Measurements from ENCODE around the gene AATK. TPM values are rescaled to one million over a fixed set of nuclear protein-coding genes. Genes with fewer than 3 reads are reported as not detected.

AATK gene
- total RNA-seq, 1 donor from 2014 or later = 0.67 TPM

DNA sequence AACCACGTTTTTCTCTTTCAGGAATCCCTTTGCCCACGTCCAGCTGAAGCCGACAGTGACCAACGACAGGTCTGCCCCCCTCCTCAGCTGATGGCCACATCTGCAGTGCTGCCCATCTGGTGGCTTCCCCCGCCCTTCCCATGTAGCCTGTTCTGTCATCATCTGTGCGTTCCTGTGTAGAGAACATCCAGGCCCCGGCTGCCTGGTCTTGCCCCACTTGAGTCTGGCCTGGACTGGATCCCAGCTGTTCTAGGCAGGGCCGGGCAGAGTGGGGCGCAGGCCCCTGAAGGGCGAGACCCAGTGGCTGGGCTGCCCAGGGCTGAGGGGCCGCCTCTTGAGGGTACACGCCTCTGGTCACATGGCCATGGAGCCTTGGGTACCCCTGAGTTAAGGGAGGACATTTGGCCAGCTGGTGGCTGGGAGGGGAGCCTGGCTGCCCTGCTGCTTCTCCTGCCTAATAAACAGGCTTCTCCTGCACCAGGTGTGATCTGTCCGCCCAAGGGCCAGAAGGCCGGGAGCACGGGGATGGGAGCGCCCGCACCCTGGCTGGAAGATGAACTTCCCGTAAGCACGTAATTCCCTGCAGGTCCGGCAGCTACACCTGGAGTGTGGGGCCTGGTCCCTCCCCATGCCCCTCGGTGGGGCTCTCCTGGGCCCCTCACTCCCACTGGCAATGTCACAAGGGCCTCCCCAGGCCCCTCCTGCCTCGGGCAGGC, 50.1 kb downstream of the AATK start:
- no peak overlapping the region for H3K4me3 Mint-ChIP-seq (ENCODE audit: unreplicated experiment)
- H3K27ac Mint-ChIP-seq (ENCODE audit: unreplicated experiment) = no peak overlapping the region
- H3K4me1 Mint-ChIP-seq (ENCODE audit: low read depth) = peaks cover 9% of the 10 kb centered on the region
- H3K27me3 Mint-ChIP-seq (ENCODE audit: low read depth) = no peaks in the 10 kb centered on the region
- TF ChIP-seq, protein P1, sequence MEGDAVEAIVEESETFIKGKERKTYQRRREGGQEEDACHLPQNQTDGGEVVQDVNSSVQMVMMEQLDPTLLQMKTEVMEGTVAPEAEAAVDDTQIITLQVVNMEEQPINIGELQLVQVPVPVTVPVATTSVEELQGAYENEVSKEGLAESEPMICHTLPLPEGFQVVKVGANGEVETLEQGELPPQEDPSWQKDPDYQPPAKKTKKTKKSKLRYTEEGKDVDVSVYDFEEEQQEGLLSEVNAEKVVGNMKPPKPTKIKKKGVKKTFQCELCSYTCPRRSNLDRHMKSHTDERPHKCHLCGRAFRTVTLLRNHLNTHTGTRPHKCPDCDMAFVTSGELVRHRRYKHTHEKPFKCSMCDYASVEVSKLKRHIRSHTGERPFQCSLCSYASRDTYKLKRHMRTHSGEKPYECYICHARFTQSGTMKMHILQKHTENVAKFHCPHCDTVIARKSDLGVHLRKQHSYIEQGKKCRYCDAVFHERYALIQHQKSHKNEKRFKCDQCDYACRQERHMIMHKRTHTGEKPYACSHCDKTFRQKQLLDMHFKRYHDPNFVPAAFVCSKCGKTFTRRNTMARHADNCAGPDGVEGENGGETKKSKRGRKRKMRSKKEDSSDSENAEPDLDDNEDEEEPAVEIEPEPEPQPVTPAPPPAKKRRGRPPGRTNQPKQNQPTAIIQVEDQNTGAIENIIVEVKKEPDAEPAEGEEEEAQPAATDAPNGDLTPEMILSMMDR (IDR thresholded peaks at IDR 0.05) = no peak
- DNase-seq (ENCODE audit: low spot score) = no peak
- no peaks in the 10 kb centered on the region for H3K9me3 Mint-ChIP-seq (ENCODE audit: low read depth)
- H3K36me3 Mint-ChIP-seq (ENCODE audit: low read depth) = no peaks in the 10 kb centered on the region

GRCh38 chr17:81115219-81115618, 50.8 kb downstream of the AATK start:
- Mint-ChIP-seq H3K27ac (ENCODE audit: unreplicated experiment) (no peak overlapping the region), H3K4me1 (ENCODE audit: low read depth) (peaks cover 9% of the 10 kb centered on the region), H3K9me3 (ENCODE audit: low read depth) (no peaks in the 10 kb centered on the region), H3K4me3 (ENCODE audit: unreplicated experiment) (no peak overlapping the region), H3K36me3 (ENCODE audit: low read depth) (no peaks in the 10 kb centered on the region), H3K27me3 (ENCODE audit: low read depth) (no peaks in the 10 kb centered on the region)
- DNase-seq (ENCODE audit: low spot score) = no peak
- TF ChIP-seq, protein P1 (IDR thresholded peaks at IDR 0.05) = no peak

DNA sequence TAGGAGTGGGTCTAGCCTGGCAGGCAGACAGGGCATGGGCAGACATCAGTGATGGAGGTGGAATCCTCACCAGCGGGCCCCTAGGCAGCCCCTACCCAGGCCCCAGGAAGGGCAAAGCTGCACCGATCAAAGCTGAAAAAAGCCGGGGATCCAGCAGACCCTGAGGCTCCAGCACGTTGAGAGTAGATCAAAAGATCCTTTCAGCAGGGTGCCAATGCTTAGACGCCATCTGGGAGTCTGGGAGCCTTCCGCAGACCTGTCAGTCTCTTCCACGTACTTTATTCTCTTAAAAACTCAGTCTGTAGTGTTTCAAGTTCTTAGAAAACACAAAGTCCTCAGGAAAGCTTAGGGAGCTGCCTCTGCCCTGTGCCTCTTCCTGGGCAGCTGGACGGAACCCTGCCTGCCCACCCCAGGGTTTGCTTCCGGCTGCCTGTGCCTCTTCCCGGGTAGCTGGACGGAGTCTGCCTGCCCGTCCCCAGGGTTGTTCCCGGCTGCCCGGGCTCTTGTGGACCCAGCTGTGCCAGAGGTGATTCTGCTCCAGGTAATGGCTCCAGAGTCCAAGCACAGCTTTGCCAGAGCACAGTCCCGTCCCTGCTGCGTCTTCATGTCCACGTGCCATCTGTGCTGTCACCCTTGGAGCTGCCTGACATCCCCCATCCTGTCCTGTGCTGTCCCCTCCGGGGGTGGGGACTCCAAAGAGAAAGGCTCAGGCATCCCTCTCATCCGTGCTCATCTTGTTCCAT, 51.5 kb downstream of the AATK start:
- Mint-ChIP-seq H3K27ac (ENCODE audit: unreplicated experiment) (no peak overlapping the region), H3K4me1 (ENCODE audit: low read depth) (peaks cover 7% of the 10 kb centered on the region), H3K36me3 (ENCODE audit: low read depth) (peaks cover 2% of the 10 kb centered on the region)

GRCh38 chr17:81113158-81113724, 52.8 kb downstream of the AATK start:
- Mint-ChIP-seq H3K27ac (ENCODE audit: unreplicated experiment) (no peak overlapping the region), H3K4me1 (ENCODE audit: low read depth) (peaks cover 2% of the 10 kb centered on the region)
- TF ChIP-seq, protein P1 (IDR thresholded peaks at IDR 0.05) = no peak

More for the DNA sequence above, 51.5 kb downstream of the AATK start:
- TF ChIP-seq, protein P1 (IDR thresholded peaks at IDR 0.05) = no peak
- H3K9me3 Mint-ChIP-seq (ENCODE audit: low read depth) = no peaks in the 10 kb centered on the region
- no peak overlapping the region for H3K4me3 Mint-ChIP-seq (ENCODE audit: unreplicated experiment)
- no peak for DNase-seq (ENCODE audit: low spot score)
- H3K27me3 Mint-ChIP-seq (ENCODE audit: low read depth) = no peaks in the 10 kb centered on the region

DNA sequence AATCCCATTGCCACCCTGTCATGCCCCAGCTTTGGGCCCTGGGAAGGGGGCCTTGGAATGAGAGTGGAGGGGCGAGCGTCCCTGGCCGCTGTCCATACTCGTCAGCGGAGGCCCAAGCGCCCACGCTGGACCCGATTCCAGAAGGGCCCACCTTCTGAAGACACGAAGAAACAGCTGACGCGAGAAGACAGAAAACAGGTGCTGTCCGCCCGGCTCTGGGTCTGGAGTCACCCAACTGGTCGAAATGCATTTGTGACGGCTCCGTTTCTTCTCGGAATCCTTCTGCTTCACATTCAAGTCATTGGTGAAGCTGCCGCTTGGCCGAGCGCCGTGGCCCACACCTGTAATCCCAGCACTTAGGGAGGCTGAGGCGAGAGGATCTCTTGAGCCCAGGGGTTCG, 53.6 kb downstream of the AATK start:
- peaks cover 2% of the 10 kb centered on the region for H3K36me3 Mint-ChIP-seq (ENCODE audit: low read depth)
- no peaks in the 10 kb centered on the region for H3K4me1 Mint-ChIP-seq (ENCODE audit: low read depth)
- no peak overlapping the region for H3K27ac Mint-ChIP-seq (ENCODE audit: unreplicated experiment)
- TF ChIP-seq, protein P1 (IDR thresholded peaks at IDR 0.05) = no peak
- no peak overlapping the region for H3K4me3 Mint-ChIP-seq (ENCODE audit: unreplicated experiment)
- H3K9me3 Mint-ChIP-seq (ENCODE audit: low read depth) = no peaks in the 10 kb centered on the region
- no peak for DNase-seq (ENCODE audit: low spot score)
- no peaks in the 10 kb centered on the region for H3K27me3 Mint-ChIP-seq (ENCODE audit: low read depth)

More at GRCh38 chr17:81113158-81113724, 52.8 kb downstream of the AATK start:
- DNase-seq (ENCODE audit: low spot score) = no peak
- peaks cover 2% of the 10 kb centered on the region for H3K36me3 Mint-ChIP-seq (ENCODE audit: low read depth)
- H3K9me3 Mint-ChIP-seq (ENCODE audit: low read depth) = no peaks in the 10 kb centered on the region
- H3K4me3 Mint-ChIP-seq (ENCODE audit: unreplicated experiment) = no peak overlapping the region
- no peaks in the 10 kb centered on the region for H3K27me3 Mint-ChIP-seq (ENCODE audit: low read depth)
